ENCODE measurements around the gene IFNL2.

- no peak for TF ChIP-seq EP300 (IDR thresholded peaks at IDR 0.05; ENCODE audit: borderline replicate concordance)
- TF ChIP-seq REST (IDR thresholded peaks at IDR 0.05; ENCODE audit: low read depth): no peak
- TF ChIP-seq MAX (IDR thresholded peaks at IDR 0.05): no peak
- TF ChIP-seq TEAD4 (IDR thresholded peaks at IDR 0.05): no peak
- TF ChIP-seq TAF1 (IDR thresholded peaks at IDR 0.05; ENCODE audit: low read depth): no peak
- TF ChIP-seq CREB1 (IDR thresholded peaks at IDR 0.05; ENCODE audit: low read depth): no peak
- no peak for TF ChIP-seq CEBPB (IDR thresholded peaks at IDR 0.05)
- TF ChIP-seq RAD21 (IDR thresholded peaks at IDR 0.05; ENCODE audit: low read depth): no peak
- TF ChIP-seq USF1 (IDR thresholded peaks at IDR 0.05): no peak
- no peak for TF ChIP-seq FOXM1 (IDR thresholded peaks at IDR 0.05; ENCODE audit: borderline replicate concordance, low read depth)
- no peak for TF ChIP-seq TCF12 (IDR thresholded peaks at IDR 0.05; ENCODE audit: low read depth)
- no peak for TF ChIP-seq YY1 (IDR thresholded peaks at IDR 0.05; ENCODE audit: low read depth)
- no peak for TF ChIP-seq NFIC (IDR thresholded peaks at IDR 0.05)
- TF ChIP-seq EGR1 (IDR thresholded peaks at IDR 0.05): no peak
Measured at GRCh38 chr19:39236527-39236926, 31.7 kb upstream of the IFNL2 start.

Measured in Ishikawa (cell line).